Activated T-cell treated with anti-CD3 and anti-CD28 coated beads, Interleukin-2, amount 50 U/mL, for 1 hour (primary cell): ENCODE data around the gene EPN2.

Source experiments
- DNase-seq: peaks from one replicate; pipeline ENCODE4 v3.0.0-alpha.2; 2020

Gene EPN2

GRCh38 chr17:19384723-19385391, 147.7 kb downstream of the EPN2 start:
- no peak for DNase-seq

- no peak for DNase-seq
Measured at GRCh38 chr17:19385521-19385983, 148.4 kb downstream of the EPN2 start.
